GM21737 (cell line): ENCODE measurements around the gene ANAPC2.
"Not testable (repeated sequence)": the region's sequence is repeated elsewhere in the genome, so short reads cannot be mapped to it uniquely, and the experiment has no call there.

ENCODE experiments used
- ATAC-seq: cut with Tn5 transposase; IDR thresholded peaks from one replicate; pipeline ENCODE4 v1.9.1; 2021; ENCODE audit warnings: mild to moderate bottlenecking, moderate library complexity; ENCODE audit not compliant: unreplicated experiment

Gene ANAPC2

GRCh38 chr9:137149363-137149762 lies 39.0 kb downstream of the ANAPC2 start:
- no peak for ATAC-seq

DNA sequence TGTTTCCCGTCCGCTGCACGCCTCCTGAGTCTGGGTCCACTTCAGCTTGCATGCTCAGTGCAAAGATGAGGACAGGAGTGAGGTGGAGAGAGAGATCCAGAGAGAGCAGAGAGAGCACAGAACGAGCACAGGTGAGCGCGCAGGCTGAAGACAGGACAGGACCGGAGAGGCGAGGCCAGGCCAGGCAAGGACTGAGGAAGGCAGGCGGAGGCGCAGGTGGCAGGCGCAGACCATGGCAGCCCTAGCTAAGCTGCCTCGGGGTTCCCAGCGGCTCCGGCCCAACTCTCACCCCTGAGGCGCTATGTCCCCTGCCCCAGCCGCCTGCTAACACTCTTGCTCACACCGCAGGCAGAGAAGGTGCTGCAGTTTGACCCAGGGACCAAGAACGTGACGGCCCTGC lies 39.7 kb downstream of the ANAPC2 start:
- no peak for ATAC-seq

- ATAC-seq = no peak
Measured at GRCh38 chr9:137148242-137148641, 40.1 kb downstream of the ANAPC2 start.

DNA sequence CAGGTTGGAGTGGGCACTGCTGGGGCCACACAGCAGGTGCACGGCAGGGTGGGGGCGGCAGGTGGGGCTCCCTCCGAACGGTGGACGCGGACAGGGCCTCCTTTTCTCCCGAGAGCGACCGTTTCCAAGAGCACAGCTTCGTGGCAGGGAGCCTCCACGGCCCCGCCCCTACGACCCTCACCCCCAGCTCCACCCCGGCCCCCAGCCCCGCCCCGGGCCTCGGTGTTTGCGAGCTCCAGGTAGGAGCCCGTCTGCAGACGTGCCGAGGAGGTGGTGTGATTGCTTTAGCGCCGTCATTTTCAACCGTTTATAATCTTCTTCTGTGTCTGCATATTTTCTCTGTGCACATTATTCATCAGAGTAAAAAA lies 40.6 kb downstream of the ANAPC2 start:
- no peak for ATAC-seq

DNA sequence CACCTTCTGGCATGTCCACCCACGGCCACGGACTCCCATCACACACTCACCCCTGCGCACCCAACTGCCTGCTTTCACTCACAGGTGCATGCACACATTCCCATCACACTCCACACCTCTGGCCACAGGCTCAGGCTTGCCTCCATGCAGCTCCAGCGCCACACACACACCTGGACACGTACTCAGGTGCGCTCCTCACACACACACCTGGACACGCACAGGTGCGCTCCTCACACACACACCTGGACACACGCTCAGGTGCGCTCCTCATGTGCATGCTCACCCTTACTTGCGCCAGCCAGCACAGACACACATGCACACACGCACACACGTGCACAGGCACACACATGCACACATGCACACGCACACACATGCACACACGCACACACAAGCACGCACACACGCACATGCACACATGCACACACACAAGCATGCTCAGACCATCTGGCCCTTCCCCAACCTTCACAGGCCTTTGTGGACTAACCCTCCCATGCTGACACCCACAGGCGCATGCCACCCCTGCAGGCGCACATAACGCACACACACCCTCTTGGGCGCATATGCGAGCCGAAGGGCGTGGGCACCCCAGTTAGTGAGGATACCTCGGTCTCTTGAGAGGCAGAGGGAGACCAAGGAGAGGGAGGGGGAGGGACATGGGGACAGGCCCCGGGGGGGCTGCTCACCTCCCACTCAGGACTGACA lies 41.1 kb downstream of the ANAPC2 start:
- no peak for ATAC-seq

DNA sequence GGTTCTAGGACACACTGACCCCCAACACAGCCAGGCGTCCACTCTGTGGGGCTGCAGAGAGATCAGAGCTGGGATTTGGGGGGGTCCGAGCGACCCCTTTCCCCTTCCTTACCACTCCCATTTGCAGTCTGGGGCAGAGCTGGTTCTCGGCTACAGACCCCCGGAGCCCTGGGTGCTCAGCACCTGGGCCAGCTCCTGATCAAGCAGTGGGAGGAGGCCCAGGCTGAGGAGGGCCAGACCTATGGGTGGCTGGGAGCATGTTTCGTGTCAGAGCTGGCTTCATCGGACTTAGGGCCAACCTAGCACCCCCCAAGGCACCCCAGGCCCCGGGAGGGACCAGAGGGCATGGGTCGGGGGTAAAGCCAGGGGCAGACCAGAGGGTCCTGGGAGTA lies 41.8 kb downstream of the ANAPC2 start:
- no peak for ATAC-seq

DNA sequence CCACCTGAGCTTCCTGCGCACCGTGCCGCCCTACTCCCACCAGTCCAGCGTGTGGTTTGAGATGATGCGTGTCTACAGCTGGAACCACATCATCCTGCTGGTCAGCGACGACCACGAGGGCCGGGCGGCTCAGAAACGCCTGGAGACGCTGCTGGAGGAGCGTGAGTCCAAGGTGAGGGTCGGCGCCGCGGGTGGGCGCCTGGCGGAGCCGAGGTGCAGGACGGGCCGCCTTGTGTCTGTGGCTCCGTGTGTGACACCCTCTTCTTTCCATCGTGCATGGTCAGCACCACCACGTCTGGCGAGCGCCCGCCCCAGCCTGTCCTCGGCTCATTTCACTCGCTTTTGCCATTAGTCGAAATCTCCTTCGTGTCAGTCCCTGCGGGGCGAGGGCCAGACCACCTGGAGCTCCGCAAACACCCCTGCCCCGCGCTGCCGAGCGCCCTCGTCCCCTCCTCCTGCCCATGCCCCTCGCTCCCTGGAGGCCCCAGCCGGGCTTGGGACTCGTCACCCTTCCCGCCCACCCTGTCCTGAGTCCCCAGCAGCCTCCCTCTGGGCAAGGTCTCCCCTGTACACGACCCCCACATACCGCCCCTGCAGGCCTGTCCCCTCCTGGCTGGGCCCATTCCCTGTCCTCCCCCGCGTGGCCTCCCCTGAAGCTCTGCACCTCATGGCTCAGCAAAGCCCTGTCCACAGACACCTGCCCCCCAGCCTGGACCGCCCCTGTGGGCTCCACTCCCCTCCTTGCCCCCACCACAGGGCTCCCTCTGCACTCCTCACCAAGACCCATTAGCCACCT lies 42.4 kb downstream of the ANAPC2 start:
- no peak for ATAC-seq

DNA sequence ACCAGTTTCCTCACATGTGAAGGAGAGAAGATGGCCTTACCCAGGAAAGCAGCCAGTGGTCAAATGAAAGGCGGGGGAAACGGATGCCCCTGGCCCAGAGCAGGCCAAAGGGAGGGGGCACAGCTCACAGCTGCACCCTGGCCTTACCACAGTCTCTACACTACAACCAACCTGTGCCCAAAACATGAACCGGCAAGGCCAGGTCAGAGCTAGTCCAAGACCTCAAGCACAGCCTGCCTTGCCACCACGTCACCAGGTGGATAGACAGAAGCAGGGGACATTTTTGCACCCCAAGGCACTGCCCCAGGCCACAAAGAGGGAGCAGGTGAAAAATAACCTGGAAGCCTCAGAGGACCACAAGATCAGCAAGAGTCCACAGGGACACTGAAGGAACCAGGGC lies 44.9 kb downstream of the ANAPC2 start:
- ATAC-seq = no peak

DNA sequence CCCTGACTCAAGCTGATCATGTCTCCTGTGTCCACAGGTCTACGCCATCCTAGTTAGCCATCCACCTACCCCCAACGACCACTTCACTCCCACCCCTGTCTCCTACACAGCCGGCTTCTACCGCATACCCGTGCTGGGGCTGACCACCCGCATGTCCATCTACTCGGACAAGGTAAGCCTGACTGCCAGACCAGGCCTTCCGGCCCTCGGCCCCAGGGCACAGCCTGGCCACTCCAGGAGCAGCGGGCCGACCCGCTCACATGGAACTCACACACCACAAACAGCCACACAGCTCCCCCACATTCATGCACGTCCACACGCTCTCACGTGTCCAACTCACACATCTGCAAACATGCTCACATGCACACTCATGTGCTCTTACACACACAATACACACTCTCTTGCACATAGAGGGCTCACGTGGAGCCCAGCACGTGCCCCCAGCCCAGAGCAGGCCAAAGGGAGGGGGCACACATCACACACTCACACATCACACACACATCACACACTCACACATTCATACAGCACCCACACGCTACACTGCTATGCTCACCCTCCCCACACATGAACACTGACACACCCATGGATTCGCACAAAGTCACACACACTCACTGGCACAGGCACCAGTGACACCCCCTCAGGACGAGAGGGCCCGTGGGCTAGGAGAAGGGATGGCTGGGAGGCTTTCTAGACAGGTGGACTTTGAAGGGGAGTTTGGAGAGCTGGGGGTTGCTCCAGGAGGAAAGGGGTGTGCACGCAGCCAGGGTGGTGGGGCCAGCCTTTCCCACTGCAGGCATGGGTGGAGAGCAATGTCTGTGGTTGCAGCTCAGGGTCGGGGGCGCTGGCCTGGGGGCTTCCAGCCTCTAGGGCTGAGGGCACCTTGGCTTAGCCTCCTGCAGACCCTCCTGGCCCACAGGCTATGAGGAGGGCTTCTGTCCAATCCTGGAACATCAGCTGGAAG lies 46.1 kb downstream of the ANAPC2 start:
- no peak for ATAC-seq

DNA sequence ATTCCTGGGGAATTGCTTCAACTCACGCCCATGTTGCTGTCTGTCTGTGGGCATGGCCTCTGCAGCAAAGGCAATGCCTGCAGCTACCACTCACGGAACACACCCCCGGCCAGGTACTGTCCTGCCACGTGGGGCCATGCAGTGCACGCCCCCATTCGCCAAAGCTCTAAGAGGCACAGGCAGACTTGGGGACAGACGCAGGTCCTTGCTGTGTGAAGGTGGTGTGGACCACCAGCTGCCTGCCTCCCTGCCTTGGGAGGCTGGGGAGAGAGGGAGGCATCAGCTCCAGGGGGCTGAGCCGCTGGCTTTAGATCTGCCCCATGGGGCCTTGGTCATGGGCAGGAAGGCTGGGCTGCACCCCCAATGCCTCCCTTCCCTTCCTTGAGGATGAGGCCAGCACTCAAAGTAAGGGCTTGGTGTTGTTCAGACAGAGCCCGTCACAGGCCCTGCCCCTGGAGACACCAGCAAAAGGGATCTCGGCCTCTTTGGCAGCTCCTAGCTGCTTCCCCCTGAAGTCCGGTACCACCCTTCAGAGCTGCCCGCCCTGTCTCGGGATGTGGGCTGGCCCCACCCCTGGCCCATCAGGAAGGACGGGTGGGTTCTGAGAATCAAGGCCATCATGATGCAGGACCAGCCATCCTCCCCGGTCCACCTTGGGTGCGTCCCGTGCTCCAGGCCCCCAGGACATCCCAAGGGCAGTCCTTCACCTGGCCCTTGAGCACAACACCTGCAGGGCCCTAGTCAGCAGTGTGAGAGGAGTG lies 47.1 kb downstream of the ANAPC2 start:
- no peak for ATAC-seq

- no peak for ATAC-seq
Measured at GRCh38 chr9:137140151-137141012, 48.0 kb downstream of the ANAPC2 start.

DNA sequence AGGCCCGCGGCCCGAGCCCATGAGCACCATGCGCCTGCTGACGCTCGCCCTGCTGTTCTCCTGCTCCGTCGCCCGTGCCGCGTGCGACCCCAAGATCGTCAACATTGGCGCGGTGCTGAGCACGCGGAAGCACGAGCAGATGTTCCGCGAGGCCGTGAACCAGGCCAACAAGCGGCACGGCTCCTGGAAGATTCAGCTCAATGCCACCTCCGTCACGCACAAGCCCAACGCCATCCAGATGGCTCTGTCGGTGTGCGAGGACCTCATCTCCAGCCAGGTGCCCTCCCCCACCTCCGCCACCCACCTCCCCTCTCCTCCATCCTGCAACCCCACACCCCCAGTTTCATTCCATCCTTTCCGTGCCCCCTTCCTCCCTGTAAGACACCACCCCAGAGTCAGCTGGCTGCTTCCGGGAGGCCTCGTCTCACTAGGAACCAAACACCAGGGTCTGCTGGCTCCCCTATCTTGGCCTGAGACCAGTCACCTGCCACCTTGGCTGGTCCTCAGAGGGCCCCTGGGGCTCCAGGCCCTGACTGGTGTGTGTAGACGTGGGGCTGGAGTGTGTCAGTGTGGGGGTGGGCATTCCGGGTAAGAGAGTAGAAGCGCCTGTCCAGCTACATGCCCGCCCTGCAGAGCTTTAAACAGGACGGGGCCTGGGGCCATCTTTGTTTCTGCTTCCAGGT lies 48.8 kb downstream of the ANAPC2 start:
- ATAC-seq = no peak

- no peak for ATAC-seq
Measured at GRCh38 chr9:137138722-137139467, 49.5 kb downstream of the ANAPC2 start, which contains the start of gene GRIN1. Gene GRIN1 (plus strand): TSS chr9:137139154. CDS start chr9:137139487, 333 bp downstream.

DNA sequence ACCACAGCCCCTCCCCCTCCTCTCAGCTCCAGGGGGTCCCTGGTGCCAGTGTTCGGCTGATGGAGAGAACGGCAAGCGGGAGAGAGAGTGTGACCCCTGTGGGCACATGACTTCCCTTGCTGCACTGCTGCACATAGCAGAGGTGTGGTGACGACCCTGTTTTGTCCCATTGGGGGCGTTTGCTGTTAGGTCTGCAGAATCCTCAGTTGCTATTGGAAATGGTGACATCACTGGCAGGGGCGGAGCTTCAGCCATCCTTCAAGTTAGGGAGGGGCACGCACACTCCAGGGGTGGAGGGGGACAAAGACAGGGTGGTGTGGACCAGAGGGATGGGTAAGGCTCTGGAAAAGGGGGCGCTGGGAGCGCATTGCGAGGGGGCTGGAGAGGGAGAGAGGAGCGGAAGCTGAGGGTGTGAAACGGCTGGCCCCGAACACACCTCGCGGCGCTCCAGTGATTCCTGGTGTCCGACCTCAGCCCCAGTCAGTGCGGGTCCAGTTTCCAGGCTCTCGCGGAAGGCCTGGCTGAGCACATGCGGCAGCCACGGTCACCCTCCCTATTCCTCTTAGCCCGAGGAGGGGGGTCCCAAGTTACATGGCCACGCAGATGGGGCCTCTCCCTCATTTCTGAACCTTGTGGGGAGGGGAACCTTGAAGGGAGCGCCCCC lies 50.2 kb downstream of the ANAPC2 start:
- ATAC-seq = no peak

DNA sequence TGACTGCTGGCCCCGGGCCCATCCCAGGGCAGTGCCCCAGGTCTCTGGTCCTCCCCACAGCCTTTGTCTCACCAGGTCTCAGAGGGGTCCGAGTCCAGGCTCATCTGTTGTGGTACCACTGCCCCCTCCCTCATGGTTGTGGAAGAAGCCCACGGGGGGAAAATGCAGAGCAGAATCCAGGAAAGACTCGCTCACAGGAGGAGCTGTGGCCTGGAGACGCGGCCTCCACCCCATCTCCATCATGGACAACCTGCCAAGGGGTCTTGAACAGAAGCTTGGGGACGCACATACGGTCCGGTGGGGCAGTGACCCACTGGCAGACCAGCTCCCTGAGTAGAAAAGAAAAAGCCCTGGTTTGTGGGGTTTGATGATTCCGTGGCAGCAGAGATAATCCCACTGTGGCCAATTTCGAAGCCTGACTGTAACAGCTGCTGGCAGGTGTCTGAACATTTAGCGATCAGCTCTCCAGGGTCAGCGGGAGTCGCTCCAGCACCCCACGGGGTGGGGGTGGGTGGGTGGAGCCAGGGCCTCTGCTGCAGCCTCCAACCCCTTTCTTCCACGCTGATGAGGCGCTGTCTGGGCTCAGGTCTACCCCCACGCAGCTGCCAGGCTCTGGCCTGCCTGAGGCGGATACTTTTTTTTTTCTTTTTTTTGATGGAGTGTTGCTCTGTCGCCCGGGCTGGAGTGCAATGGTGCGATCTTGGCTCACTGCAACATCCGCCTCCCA lies 51.3 kb downstream of the ANAPC2 start:
- ATAC-seq = no peak

GRCh38 chr9:137136261-137136880 lies 52.0 kb downstream of the ANAPC2 start:
- ATAC-seq = no peak

GRCh38 chr9:137135154-137135553 lies 53.2 kb downstream of the ANAPC2 start:
- ATAC-seq = not testable (repeated sequence)
